Smooth muscle cell (in vitro differentiated cells): ENCODE measurements around the gene GET3. TPM values are rescaled to one million over a fixed set of nuclear protein-coding genes. Genes with fewer than 3 reads are reported as not detected.

Experiments used
- DNase-seq: peaks from one replicate; lab custom pipeline; 2025; ENCODE audit not compliant: unreplicated experiment; lab: John Stamatoyannopoulos, UW
- H2AFZ ChIP-seq: fragments of 200-600 bp; sonication (generic); 2 replicates; pipeline ENCODE4 v1.6.0; 2016; ENCODE audit warnings: antibody characterized with exemption, low read depth, mild to moderate bottlenecking
- H3F3A ChIP-seq: fragments of 200-600 bp; sonication (generic); 2 replicates; pipeline ENCODE4 v1.6.0; 2017; ENCODE audit warnings: antibody characterized with exemption, low read depth
- H3K27ac ChIP-seq: fragments of 200-600 bp; sonication (generic); 2 replicates; pipeline ENCODE4 v1.5.1; 2016; ENCODE audit warnings: low read depth, mild to moderate bottlenecking
- H3K27me3 ChIP-seq: fragments of 200-600 bp; sonication (generic); 2 replicates; pipeline ENCODE4 v1.6.1; 2016; ENCODE audit warnings: low read depth, mild to moderate bottlenecking
- H3K36me3 ChIP-seq: fragments of 200-600 bp; sonication (generic); 2 replicates; pipeline ENCODE4 v1.5.1; 2016; ENCODE audit warnings: low read depth
- H3K4me1 ChIP-seq: fragments of 200-600 bp; sonication (generic); 2 replicates; pipeline ENCODE4 v1.5.1; 2016; ENCODE audit warnings: low read depth
- H3K4me2 ChIP-seq: fragments of 200-600 bp; sonication (generic); 2 replicates; pipeline ENCODE4 v1.6.0; 2016; ENCODE audit warnings: mild to moderate bottlenecking
- H3K4me3 ChIP-seq: fragments of 200-600 bp; sonication (generic); 2 replicates; pipeline ENCODE4 v1.5.1; 2016; ENCODE audit warnings: mild to moderate bottlenecking
- H3K79me2 ChIP-seq: fragments of 200-600 bp; sonication (generic); 2 replicates; pipeline ENCODE4 v1.6.0; 2016; ENCODE audit warnings: low read depth, mild to moderate bottlenecking
- H3K9ac ChIP-seq: fragments of 200-600 bp; sonication (generic); 2 replicates; pipeline ENCODE4 v1.6.0; 2016; ENCODE audit warnings: low read depth
- H3K9me3 ChIP-seq: fragments of 200-600 bp; sonication (generic); replicated peaks from 2 replicates; pipeline ENCODE4 v1.5.1; 2016; ENCODE audit warnings: low read depth
- H4K20me1 ChIP-seq: fragments of 200-600 bp; sonication (generic); 2 replicates; pipeline ENCODE4 v1.6.0; 2016; ENCODE audit warnings: low read depth
- CTCF ChIP-seq: fragments of 200-600 bp; sonication (generic); IDR thresholded peaks from 2 replicates; pipeline ENCODE4 v1.5.1; 2017; ENCODE audit warnings: borderline replicate concordance, mild to moderate bottlenecking, antibody characterized with exemption; ENCODE audit not compliant: insufficient read depth, poor library complexity, severe bottlenecking
- whole genome bisulfite sequencing: methylation state at CpG from one replicate; pipeline ENCODE4 v1.1.7; 2016; ENCODE audit warnings: low lambda C conversion rate; 5-methylcytosine and 5-hydroxymethylcytosine counted together
- polyA plus RNA-seq: library from polyadenylated mRNA; unstranded; fragments of >200 nt; fragmentation: Nextera tagmentation; extraction: Ambion mirVana; gene quantifications from 2 replicates; pipeline ENCODE4 v1.2.1, GENCODE V29; 2016
- total RNA-seq: library from RNA; depleted of rRNA; stranded (reverse); fragments of >200 nt; gene quantifications from 2 replicates; pipeline ENCODE4 v1.2.3, GENCODE V29; 2014

Gene GET3
- total and polyA plus RNA-seq, 2 experiments from 2014 or later, result 51.4 to 99.6 TPM

- Histone ChIP-seq H3K36me3 (no peaks in the 10 kb centered on the region), H3K4me2 (no peak overlapping the region), H2AFZ (no peak overlapping the region), H3K9me3 (no peaks in the 10 kb centered on the region), H3K9ac (no peak overlapping the region), H4K20me1 (peaks cover 6% of the 10 kb centered on the region), H3K4me1 (peaks cover 38% of the 10 kb centered on the region), H3K27me3 (no peaks in the 10 kb centered on the region), H3K27ac (peak overlapping the region; percentile 96), H3F3A (peaks cover 51% of the 10 kb centered on the region), H3K79me2 (peaks cover 6% of the 10 kb centered on the region), H3K4me3 (no peak overlapping the region)
- 86% methylated on average over 3 of the region's 3 CpGs for WGBS
- no peak for DNase-seq
- no peak for TF ChIP-seq CTCF
Measured at GRCh38 chr19:12786952-12787351, 49.7 kb downstream of the GET3 start.

- Histone ChIP-seq H3K4me3 (no peak overlapping the region), H3K36me3 (no peaks in the 10 kb centered on the region), H3K27ac (peak overlapping the region; percentile 96), H3F3A (peaks cover 54% of the 10 kb centered on the region), H3K27me3 (no peaks in the 10 kb centered on the region), H3K4me2 (peak overlapping the region; percentile 89), H3K9me3 (no peaks in the 10 kb centered on the region), H3K79me2 (peaks cover 11% of the 10 kb centered on the region), H3K9ac (no peak overlapping the region), H2AFZ (no peak overlapping the region), H4K20me1 (peaks cover 11% of the 10 kb centered on the region), H3K4me1 (peaks cover 38% of the 10 kb centered on the region)
- 56% methylated on average over 10 of the region's 10 CpGs for WGBS
- TF ChIP-seq CTCF, result no peak
- DNase-seq, result no peak
Measured at GRCh38 chr19:12787458-12787857, 50.2 kb downstream of the GET3 start.

GRCh38 chr19:12788042-12788681 is 50.9 kb downstream of the GET3 start:
- no peaks in the 10 kb centered on the region for H3K27me3 ChIP-seq
- H3K4me3 ChIP-seq, result peak overlapping the region; percentile 98
- peak overlapping the region; percentile 96 for H3K27ac ChIP-seq
- no peak for DNase-seq
- no peaks in the 10 kb centered on the region for H3K9me3 ChIP-seq
- no peaks in the 10 kb centered on the region for H3K36me3 ChIP-seq
- peaks cover 18% of the 10 kb centered on the region for H3K79me2 ChIP-seq
- H3F3A ChIP-seq, result peaks cover 61% of the 10 kb centered on the region
- TF ChIP-seq CTCF, result no peak
- peak overlapping the region; percentile 86 for H3K9ac ChIP-seq
- no peak overlapping the region for H2AFZ ChIP-seq
- peaks cover 35% of the 10 kb centered on the region for H3K4me1 ChIP-seq
- H4K20me1 ChIP-seq, result peaks cover 18% of the 10 kb centered on the region
- peak overlapping the region; percentile 89 for H3K4me2 ChIP-seq
- WGBS, result 33% methylated on average over 4 of the region's 4 CpGs

GRCh38 chr19:12788682-12789097 is 51.4 kb downstream of the GET3 start:
- Histone ChIP-seq H3K4me2 (peak overlapping the region; percentile 89), H3F3A (peaks cover 55% of the 10 kb centered on the region), H3K9me3 (no peaks in the 10 kb centered on the region), H3K79me2 (peaks cover 20% of the 10 kb centered on the region), H3K36me3 (no peaks in the 10 kb centered on the region), H3K27me3 (no peaks in the 10 kb centered on the region), H3K4me1 (peaks cover 30% of the 10 kb centered on the region), H3K9ac (peak overlapping the region; percentile 86), H3K4me3 (peak overlapping the region; percentile 98), H3K27ac (peak overlapping the region; percentile 96), H2AFZ (no peak overlapping the region), H4K20me1 (peaks cover 20% of the 10 kb centered on the region)
- no peak for TF ChIP-seq CTCF
- peak; percentile 60 for DNase-seq
- WGBS, result 5% methylated on average over 5 of the region's 12 CpGs
